Measurements from ENCODE around the gene BBLN. TPM values are rescaled to one million over a fixed set of nuclear protein-coding genes. Genes with fewer than 3 reads are reported as not detected.
"Not testable (repeated sequence)": the region's sequence is repeated elsewhere in the genome, so short reads cannot be mapped to it uniquely, and the experiment has no call there.

Gene BBLN
- total RNA-seq, 1 donor from 2014 or later, result 7.8 TPM

DNA sequence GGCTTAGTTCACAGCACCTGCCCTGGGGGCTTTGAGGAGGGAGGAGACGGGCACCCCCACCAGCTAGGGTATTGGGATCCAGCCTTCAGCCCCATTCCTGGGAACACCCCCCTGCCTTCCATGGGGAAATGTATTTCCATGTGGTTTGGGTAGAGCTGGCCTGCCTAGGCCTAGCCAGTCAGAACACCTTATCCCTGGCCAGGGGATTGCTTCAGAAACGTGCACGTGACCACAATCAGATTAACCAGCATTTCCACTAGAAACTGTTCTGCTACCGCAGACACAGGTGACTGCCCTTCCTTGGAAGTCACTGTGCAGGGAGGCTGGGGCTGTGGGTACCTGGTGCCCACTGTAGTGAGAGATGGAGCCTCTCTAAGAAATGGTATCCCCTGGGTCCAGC is 14.0 kb downstream of the BBLN start:
- Histone ChIP-seq H3K4me3 (ENCODE audit: low read length in 3 of 3) (no peak overlapping the region), H3K27ac (ENCODE audit: low read depth, low read length) (no peak overlapping the region), H3K9ac (ENCODE audit: low read depth in 1 of 3, low read length in 3 of 3) (no peak overlapping the region), H3K36me3 (ENCODE audit: control insufficient read depth in 3 of 3, insufficient read depth in 3 of 3, low read length in 3 of 3) (peaks cover 50 to 67% (median 59%) of the 10 kb centered on the region in 3 donors), H3K4me1 (ENCODE audit: control insufficient read depth in 3 of 3, insufficient read depth in 3 of 3, low read length in 3 of 3) (no peaks in the 10 kb centered on the region), H3K9me3 (ENCODE audit: control insufficient read depth in 3 of 3, low read length in 3 of 3) (no peaks in the 10 kb centered on the region), H3K27me3 (ENCODE audit: control insufficient read depth in 3 of 3, insufficient read depth in 3 of 3, low read length in 3 of 3) (no peaks in the 10 kb centered on the region)

DNA sequence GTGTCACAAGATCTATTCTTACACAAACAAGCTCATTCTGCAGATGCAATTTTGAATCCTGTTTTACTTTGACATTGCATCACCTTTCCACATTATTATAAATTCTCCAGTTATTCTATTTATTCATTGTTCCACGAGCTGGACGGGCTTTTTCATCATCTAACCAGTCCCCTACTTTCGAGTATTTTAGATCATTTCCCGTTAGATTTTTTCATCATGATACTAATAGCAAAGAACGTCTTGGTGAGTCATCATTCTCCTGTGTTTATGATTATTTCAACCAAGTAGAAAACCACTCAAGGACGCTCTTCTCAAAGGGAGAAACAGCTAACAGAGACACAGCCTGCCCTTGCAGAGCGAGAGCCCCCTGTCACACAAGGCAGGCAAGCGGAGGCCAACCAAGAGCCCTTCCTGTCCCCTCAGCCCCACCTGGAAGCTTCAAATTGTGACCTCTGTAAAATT is 15.1 kb downstream of the BBLN start:
- H3K27ac ChIP-seq (ENCODE audit: low read depth, low read length), result no peak overlapping the region
- H3K4me3 ChIP-seq (ENCODE audit: low read length in 3 of 3), result no peak overlapping the region
- H3K9me3 ChIP-seq (ENCODE audit: control insufficient read depth in 3 of 3, low read length in 3 of 3), result no peaks in the 10 kb centered on the region
- no peak overlapping the region for H3K9ac ChIP-seq (ENCODE audit: low read depth in 1 of 3, low read length in 3 of 3)
- H3K27me3 ChIP-seq (ENCODE audit: control insufficient read depth in 3 of 3, insufficient read depth in 3 of 3, low read length in 3 of 3), result no peaks in the 10 kb centered on the region
- H3K36me3 ChIP-seq (ENCODE audit: control insufficient read depth in 3 of 3, insufficient read depth in 3 of 3, low read length in 3 of 3), result peaks cover 47 to 64% (median 57%) of the 10 kb centered on the region in 3 donors
- H3K4me1 ChIP-seq (ENCODE audit: control insufficient read depth in 3 of 3, insufficient read depth in 3 of 3, low read length in 3 of 3), result no peaks in the 10 kb centered on the region

GRCh38 chr9:128175726-128176125 is 15.7 kb downstream of the BBLN start:
- Histone ChIP-seq H3K27ac (ENCODE audit: low read depth, low read length) (no peak overlapping the region), H3K9ac (ENCODE audit: low read depth in 1 of 3, low read length in 3 of 3) (no peak overlapping the region), H3K36me3 (ENCODE audit: control insufficient read depth in 3 of 3, insufficient read depth in 3 of 3, low read length in 3 of 3) (peaks cover 49 to 65% (median 61%) of the 10 kb centered on the region in 3 donors), H3K4me3 (ENCODE audit: low read length in 3 of 3) (no peak overlapping the region), H3K4me1 (ENCODE audit: control insufficient read depth in 3 of 3, insufficient read depth in 3 of 3, low read length in 3 of 3) (no peaks in the 10 kb centered on the region), H3K27me3 (ENCODE audit: control insufficient read depth in 3 of 3, insufficient read depth in 3 of 3, low read length in 3 of 3) (no peaks in the 10 kb centered on the region), H3K9me3 (ENCODE audit: control insufficient read depth in 3 of 3, low read length in 3 of 3) (no peaks in the 10 kb centered on the region)

GRCh38 chr9:128178806-128179431 is 18.9 kb downstream of the BBLN start:
- Histone ChIP-seq H3K4me3 (ENCODE audit: low read length in 3 of 3) (no peak overlapping the region), H3K27ac (ENCODE audit: low read depth, low read length) (no peak overlapping the region), H3K9me3 (ENCODE audit: control insufficient read depth in 3 of 3, low read length in 3 of 3) (no peaks in the 10 kb centered on the region), H3K9ac (ENCODE audit: low read depth in 1 of 3, low read length in 3 of 3) (no peak overlapping the region), H3K36me3 (ENCODE audit: control insufficient read depth in 3 of 3, insufficient read depth in 3 of 3, low read length in 3 of 3) (peaks cover 58 to 73% (median 71%) of the 10 kb centered on the region in 3 donors), H3K4me1 (ENCODE audit: control insufficient read depth in 3 of 3, insufficient read depth in 3 of 3, low read length in 3 of 3) (no peaks in the 10 kb centered on the region), H3K27me3 (ENCODE audit: control insufficient read depth in 3 of 3, insufficient read depth in 3 of 3, low read length in 3 of 3) (no peaks in the 10 kb centered on the region)

DNA sequence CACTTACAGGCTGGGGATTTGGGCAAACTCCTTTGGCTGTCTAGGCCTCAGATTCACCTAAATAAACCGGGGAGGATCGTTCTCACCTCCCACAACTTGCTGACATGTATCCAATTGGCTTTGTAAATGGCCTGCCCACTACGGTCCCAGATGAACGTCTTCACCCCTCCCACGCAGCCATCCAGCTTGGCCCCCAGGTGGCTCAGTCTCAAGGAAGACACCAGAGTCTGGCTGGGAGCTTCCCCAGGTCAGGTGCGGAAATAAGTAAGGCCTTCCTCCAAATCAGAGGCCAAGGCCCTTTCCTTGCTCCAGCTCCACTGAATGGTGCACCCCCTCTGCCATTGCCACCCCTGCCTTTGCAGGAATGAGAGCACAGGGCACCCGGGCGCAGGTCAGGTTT is 19.9 kb downstream of the BBLN start:
- H3K27me3 ChIP-seq (ENCODE audit: control insufficient read depth in 3 of 3, insufficient read depth in 3 of 3, low read length in 3 of 3), result no peaks in the 10 kb centered on the region
- H3K36me3 ChIP-seq (ENCODE audit: control insufficient read depth in 3 of 3, insufficient read depth in 3 of 3, low read length in 3 of 3), result peaks cover 56 to 64% (median 64%) of the 10 kb centered on the region in 3 donors
- H3K4me3 ChIP-seq (ENCODE audit: low read length in 3 of 3), result no peak overlapping the region
- H3K4me1 ChIP-seq (ENCODE audit: control insufficient read depth in 3 of 3, insufficient read depth in 3 of 3, low read length in 3 of 3), result no peaks in the 10 kb centered on the region
- no peak overlapping the region for H3K9ac ChIP-seq (ENCODE audit: low read depth in 1 of 3, low read length in 3 of 3)
- no peak overlapping the region for H3K27ac ChIP-seq (ENCODE audit: low read depth, low read length)
- no peaks in the 10 kb centered on the region for H3K9me3 ChIP-seq (ENCODE audit: control insufficient read depth in 3 of 3, low read length in 3 of 3)

DNA sequence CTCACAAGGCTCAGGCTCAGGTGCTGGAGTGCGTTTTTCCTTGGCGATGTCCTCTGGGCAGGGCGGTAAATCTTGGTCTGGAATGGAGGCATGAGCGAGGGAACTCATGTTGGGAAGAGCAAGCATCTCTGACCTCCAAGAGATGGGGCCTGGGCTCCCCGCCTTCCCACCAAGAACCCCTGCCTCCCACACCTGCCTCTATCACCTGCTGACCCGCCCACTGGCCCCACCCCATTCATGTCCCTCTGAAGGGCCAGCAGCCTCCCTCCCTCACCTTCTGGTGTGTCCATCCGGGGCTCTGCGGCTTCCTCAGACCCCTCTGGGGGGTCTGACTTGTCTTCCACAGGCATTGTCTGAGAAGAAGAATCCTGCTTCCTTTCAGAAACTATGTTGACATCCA is 20.4 kb downstream of the BBLN start:
- H3K27me3 ChIP-seq (ENCODE audit: control insufficient read depth in 3 of 3, insufficient read depth in 3 of 3, low read length in 3 of 3), result no peaks in the 10 kb centered on the region
- H3K27ac ChIP-seq (ENCODE audit: low read depth, low read length), result no peak overlapping the region
- H3K36me3 ChIP-seq (ENCODE audit: control insufficient read depth in 3 of 3, insufficient read depth in 3 of 3, low read length in 3 of 3), result peaks cover 57 to 64% (median 60%) of the 10 kb centered on the region in 3 donors
- H3K4me3 ChIP-seq (ENCODE audit: low read length in 3 of 3), result no peak overlapping the region
- H3K4me1 ChIP-seq (ENCODE audit: control insufficient read depth in 3 of 3, insufficient read depth in 3 of 3, low read length in 3 of 3), result no peaks in the 10 kb centered on the region
- no peaks in the 10 kb centered on the region for H3K9me3 ChIP-seq (ENCODE audit: control insufficient read depth in 3 of 3, low read length in 3 of 3)
- no peak overlapping the region for H3K9ac ChIP-seq (ENCODE audit: low read depth in 1 of 3, low read length in 3 of 3)

- peaks cover 55 to 64% (median 58%) of the 10 kb centered on the region in 3 donors for H3K36me3 ChIP-seq (ENCODE audit: control insufficient read depth in 3 of 3, insufficient read depth in 3 of 3, low read length in 3 of 3)
- not testable (repeated sequence) for H3K9ac ChIP-seq (ENCODE audit: low read depth in 1 of 3, low read length in 3 of 3); H3K27me3 ChIP-seq (ENCODE audit: control insufficient read depth in 3 of 3, insufficient read depth in 3 of 3, low read length in 3 of 3); H3K9me3 ChIP-seq (ENCODE audit: control insufficient read depth in 3 of 3, low read length in 3 of 3); H3K4me3 ChIP-seq (ENCODE audit: low read length in 3 of 3); H3K27ac ChIP-seq (ENCODE audit: low read depth, low read length); H3K4me1 ChIP-seq (ENCODE audit: control insufficient read depth in 3 of 3, insufficient read depth in 3 of 3, low read length in 3 of 3)
These were observed 21.4 kb downstream of the BBLN start for GRCh38 chr9:128181480-128181879.

- no peaks in the 10 kb centered on the region for H3K4me1 ChIP-seq (ENCODE audit: control insufficient read depth in 3 of 3, insufficient read depth in 3 of 3, low read length in 3 of 3)
- no peak overlapping the region for H3K9ac ChIP-seq (ENCODE audit: low read depth in 1 of 3, low read length in 3 of 3)
- H3K4me3 ChIP-seq (ENCODE audit: low read length in 3 of 3), result no peak overlapping the region
- H3K27me3 ChIP-seq (ENCODE audit: control insufficient read depth in 3 of 3, insufficient read depth in 3 of 3, low read length in 3 of 3), result no peaks in the 10 kb centered on the region
- H3K9me3 ChIP-seq (ENCODE audit: control insufficient read depth in 3 of 3, low read length in 3 of 3), result no peaks in the 10 kb centered on the region
- no peak overlapping the region for H3K27ac ChIP-seq (ENCODE audit: low read depth, low read length)
- peaks cover 48 to 58% (median 51%) of the 10 kb centered on the region in 3 donors for H3K36me3 ChIP-seq (ENCODE audit: control insufficient read depth in 3 of 3, insufficient read depth in 3 of 3, low read length in 3 of 3)
These were observed 23.0 kb downstream of the BBLN start for GRCh38 chr9:128182893-128183588.

- peaks cover 12 to 14% (median 13%) of the 10 kb centered on the region in 3 donors for H3K4me1 ChIP-seq (ENCODE audit: control insufficient read depth in 3 of 3, insufficient read depth in 3 of 3, low read length in 3 of 3)
- H3K36me3 ChIP-seq (ENCODE audit: control insufficient read depth in 3 of 3, insufficient read depth in 3 of 3, low read length in 3 of 3), result peaks cover 26 to 51% (median 38%) of the 10 kb centered on the region in 3 donors
- no peak overlapping the region for H3K9ac ChIP-seq (ENCODE audit: low read depth in 1 of 3, low read length in 3 of 3)
- H3K27me3 ChIP-seq (ENCODE audit: control insufficient read depth in 3 of 3, insufficient read depth in 3 of 3, low read length in 3 of 3), result no peaks in the 10 kb centered on the region
- H3K9me3 ChIP-seq (ENCODE audit: control insufficient read depth in 3 of 3, low read length in 3 of 3), result no peaks in the 10 kb centered on the region
- H3K27ac ChIP-seq (ENCODE audit: low read depth, low read length), result no peak overlapping the region
- H3K4me3 ChIP-seq (ENCODE audit: low read length in 3 of 3), result no peak overlapping the region
These were observed 26.2 kb downstream of the BBLN start for GRCh38 chr9:128185979-128186965.
